Endothelial cell of umbilical vein (primary cell): ENCODE data around the gene ACOX1.

Experiments
- JUN ChIP-seq: IDR thresholded peaks from 2 replicates; pipeline ENCODE4 v1.6.1; 2011; ENCODE audit warnings: borderline replicate concordance, low read depth; ENCODE audit not compliant: insufficient read length, insufficient read depth
- POLR2AphosphoS5 ChIP-seq: IDR thresholded peaks from 2 replicates; pipeline ENCODE4 v1.6.1; 2012; ENCODE audit warnings: low read depth, mild to moderate bottlenecking, control low read depth, low read length, moderate library complexity; ENCODE audit not compliant: insufficient read depth

GRCh38 chr17:76018340-76018680 is 39.3 kb upstream of the ACOX1 start:
- no peak for TF ChIP-seq JUN
- TF ChIP-seq POLR2AphosphoS5 = no peak
